Stimulated activated CD8-positive, alpha-beta memory T cell treated with anti-CD3 and anti-CD28 coated beads, Interleukin-7, amount 100 ng/mL, for 1 hour (primary cell): ENCODE measurements around the gene DCTN2.

ENCODE experiments used
- DNase-seq, 2 donors: peaks; one replicate each; pipeline ENCODE4 v3.0.0-alpha.2; 2020; ENCODE audit warnings: low read depth in 2 of 2

DCTN2 gene

DNA sequence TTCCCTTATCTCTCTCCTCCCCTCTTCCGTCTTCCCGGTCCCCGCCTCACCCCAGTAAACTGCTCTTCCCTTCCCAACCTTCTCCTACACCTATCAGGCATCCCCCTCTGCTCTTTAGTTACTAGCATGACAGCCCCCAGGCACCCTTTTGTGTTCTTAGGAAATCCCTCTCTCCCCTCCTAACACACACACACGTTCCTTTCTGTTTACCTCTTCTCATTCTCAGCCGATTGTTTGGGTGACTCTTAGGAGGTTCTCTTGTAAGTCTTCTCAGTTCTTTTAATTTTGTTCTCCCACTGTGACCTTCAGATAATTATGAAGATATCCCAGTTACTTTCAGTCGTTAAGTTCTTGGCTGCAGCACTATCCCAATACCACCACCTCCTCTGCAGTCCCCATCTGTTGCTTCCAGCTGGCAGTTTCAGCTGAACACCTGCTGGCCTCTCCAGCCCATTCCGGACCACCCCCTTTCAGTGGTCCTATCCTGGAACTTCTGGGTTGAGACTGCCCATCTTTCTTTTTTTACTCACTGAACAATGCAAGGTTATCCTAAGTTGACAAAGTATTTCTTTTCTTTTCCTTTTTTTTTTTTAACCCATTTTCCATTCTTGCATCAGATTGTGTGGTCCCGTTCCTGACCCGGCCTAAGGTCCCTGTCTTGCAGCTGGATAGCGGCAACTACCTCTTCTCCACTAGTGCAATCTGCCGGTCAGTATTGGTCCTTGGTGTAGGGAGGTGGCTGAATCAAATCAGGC is 58.4 kb downstream of the DCTN2 start:
- no peak for DNase-seq

DNA sequence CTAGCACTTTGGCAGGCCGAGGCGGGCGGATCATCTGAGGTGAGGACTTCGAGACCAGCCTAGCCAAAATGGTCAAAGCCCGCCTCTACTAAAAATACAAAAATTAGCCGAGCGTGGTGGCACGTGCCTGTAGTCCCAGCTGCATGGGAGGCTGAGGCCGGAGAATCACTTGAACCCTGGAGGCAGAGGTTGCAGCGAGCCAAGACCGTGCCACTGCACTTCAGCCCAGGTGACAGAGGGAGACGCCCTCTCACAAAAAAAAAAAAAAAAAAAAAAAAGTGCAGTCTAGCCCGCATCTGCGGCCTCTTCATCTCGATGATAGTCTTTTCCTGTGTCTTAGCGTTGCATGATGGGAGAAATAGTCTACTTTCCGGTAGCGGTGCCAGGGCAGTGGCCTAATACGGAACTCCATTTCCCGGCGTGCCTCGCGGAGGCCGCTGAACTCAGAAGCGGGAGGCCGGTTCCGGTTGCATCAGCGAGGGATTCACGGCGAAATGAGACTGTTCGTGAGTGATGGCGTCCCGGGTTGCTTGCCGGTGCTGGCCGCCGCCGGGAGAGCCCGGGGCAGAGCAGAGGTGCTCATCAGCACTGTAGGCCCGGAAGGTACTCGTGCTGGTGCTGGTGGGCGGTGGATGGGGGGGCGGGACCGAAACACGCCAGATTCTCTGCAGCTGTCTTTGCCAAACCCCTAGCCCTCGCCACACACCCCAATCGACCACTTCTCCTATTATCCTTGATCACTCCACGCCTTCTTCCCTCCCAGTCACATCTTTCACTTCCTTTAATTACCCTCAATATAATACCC is 59.2 kb downstream of the DCTN2 start, which contains the start of gene MARS1:
TSS of gene MARS1 (plus strand) at position 472 of the 805 bp plus-strand sequence. CDS start at position 495, 23 bp downstream.
- peak; percentile 79 to 85 for DNase-seq

DNA sequence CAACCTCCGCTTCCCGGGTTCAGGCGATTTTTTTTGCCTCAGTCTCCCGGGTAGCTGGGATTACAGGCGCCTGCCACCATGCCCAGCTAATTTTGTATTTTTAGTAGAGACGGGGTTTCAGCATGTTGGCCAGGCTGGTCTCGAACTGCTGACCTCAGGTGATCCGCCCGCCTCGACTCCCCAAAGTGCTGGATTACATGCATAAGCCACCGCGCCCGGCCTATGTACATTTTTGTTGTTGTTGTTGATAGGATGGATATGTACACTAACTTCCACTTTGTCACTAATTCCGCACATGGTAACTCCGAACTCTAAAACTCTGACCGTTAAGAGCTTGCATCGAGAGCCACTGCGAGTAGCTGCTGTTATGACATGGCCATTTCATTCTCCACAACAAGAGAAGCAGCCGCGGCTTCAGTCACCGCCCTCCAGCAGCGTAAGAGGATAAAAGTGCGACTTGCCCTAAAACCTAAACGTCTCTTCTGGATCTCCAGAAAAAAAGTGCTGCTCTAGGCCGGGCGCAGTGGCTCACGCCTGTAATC is 59.9 kb downstream of the DCTN2 start:
- DNase-seq = no peak

DNA sequence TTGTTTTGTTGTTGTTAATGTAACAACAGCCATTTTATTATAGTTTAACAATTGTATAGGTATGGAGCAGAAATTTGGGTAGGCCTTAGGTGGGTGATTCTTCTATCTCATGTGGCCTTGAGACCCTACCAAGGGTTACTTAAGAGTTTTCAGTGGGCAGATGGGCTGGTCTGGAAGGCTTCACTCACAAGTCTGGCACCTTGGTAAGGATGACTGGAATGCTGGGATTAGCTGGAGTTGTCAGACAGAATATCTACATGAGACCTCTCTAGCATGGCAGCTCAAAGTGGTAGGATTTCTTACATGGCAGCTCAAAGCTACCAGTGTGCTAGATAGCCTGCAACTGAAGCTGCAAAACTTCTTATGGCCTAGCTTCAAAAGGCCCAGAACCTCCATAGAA is 61.3 kb downstream of the DCTN2 start:
- no peak for DNase-seq

DNA sequence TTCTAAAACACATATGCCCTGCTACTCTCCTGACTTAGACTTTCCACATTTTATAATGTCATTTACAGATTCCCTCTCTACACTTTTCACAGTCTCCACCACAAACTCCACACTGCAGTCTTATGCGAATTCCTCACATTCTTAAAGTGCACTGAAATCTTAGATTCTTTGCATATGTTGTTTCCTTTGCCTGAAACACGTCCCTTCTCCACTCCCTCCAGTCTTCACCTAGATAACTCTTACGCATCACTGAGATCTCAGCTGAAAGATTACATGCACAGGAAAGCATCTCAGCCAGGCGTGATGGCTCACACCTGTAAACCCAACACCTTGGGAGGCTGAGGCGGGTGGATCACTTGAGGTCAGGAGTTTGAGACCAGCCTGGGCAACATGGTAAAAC is 63.5 kb downstream of the DCTN2 start:
- no peak for DNase-seq

DNA sequence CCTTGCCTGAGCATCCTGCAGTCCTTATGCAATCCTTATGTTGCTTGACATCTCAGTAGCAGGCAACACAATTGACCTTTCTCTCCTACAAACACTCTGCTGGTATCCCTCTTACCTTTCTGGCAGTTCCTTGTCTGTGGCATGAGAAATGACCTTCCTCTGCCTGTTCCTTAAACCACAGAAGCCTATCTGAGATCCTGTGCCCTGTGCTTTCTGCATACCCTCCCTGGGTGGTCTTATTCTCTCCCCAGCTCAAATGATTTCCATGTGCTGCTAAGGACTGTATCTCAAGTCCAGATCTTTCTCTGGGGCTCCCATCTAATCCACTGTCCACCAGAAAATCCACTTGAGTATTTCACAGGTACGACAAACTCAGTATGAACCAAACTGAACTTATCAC is 65.3 kb downstream of the DCTN2 start:
- no peak for DNase-seq
